HepG2 (cell line): ENCODE measurements around the gene QPCT. TPM values are rescaled to one million over a fixed set of nuclear protein-coding genes. Genes with fewer than 3 reads are reported as not detected.

ENCODE experiments used
- CC2D1A ChIP-seq: sonication (generic); formaldehyde crosslinking; IDR thresholded peaks from 2 replicates; pipeline ENCODE4 v1.8.1; 2023; ENCODE audit warnings: mild to moderate bottlenecking, missing genetic modification reagents
- FOXK1 ChIP-seq: sonication (generic); formaldehyde crosslinking; IDR thresholded peaks from 2 replicates; pipeline ENCODE4 v1.4.0; 2020; ENCODE audit warnings: low read depth, missing genetic modification reagents, borderline replicate concordance
- FOXP4 ChIP-seq: sonication (generic); formaldehyde crosslinking; IDR thresholded peaks from 2 replicates; pipeline ENCODE4 v1.4.0; 2020; ENCODE audit warnings: missing genetic modification reagents
- HES4 ChIP-seq: sonication (generic); formaldehyde crosslinking; IDR thresholded peaks from 2 replicates; pipeline ENCODE4 v1.9.0; 2021; ENCODE audit warnings: mild to moderate bottlenecking, missing genetic modification reagents, borderline replicate concordance
- NAIF1 ChIP-seq: sonication (generic); formaldehyde crosslinking; IDR thresholded peaks from 2 replicates; pipeline ENCODE4 v1.5.0; 2020; ENCODE audit warnings: mild to moderate bottlenecking, missing genetic modification reagents, borderline replicate concordance
- NCOA5 ChIP-seq: sonication (generic); formaldehyde crosslinking; IDR thresholded peaks from 2 replicates; pipeline ENCODE4 v1.4.0; 2020; ENCODE audit warnings: missing genetic modification reagents
- NR1H2 ChIP-seq: sonication (generic); formaldehyde crosslinking; IDR thresholded peaks from 2 replicates; pipeline ENCODE4 v1.8.1; 2022; ENCODE audit warnings: low read depth, missing genetic modification reagents, borderline replicate concordance
- POLR2A ChIP-seq, 2 experiments: IDR thresholded peaks; 2 replicates each; pipeline ENCODE4 v1.6.1; 2011; ENCODE audit warnings: low read depth in 2 of 2, low read length in 2 of 2, mild to moderate bottlenecking in 1 of 2, moderate library complexity in 1 of 2; ENCODE audit not compliant: insufficient read depth in 1 of 2
- RNF2 ChIP-seq: fragments of 450-650 bp; conservative IDR thresholded peaks from 2 replicates; pipeline ENCODE4 v1.6.1; 2016; ENCODE audit warnings: low read depth
- SMYD3 ChIP-seq: sonication (generic); formaldehyde crosslinking; IDR thresholded peaks from 2 replicates; pipeline ENCODE4 v1.8.1; 2023; ENCODE audit warnings: mild to moderate bottlenecking, missing genetic modification reagents
- SOX13 ChIP-seq, 3 experiments: fragments of 450-650 bp in 1 of 3; sonication (generic) in 1 of 3; formaldehyde crosslinking in 1 of 3; IDR thresholded peaks in 2 of 3; conservative IDR thresholded peaks in 1 of 3; 2 replicates each; pipeline versions ENCODE4 v1.5.0 to v1.6.1; 2016 to 2020; ENCODE audit warnings: antibody characterized with exemption in 1 of 3, mild to moderate bottlenecking in 1 of 3, missing compliant biosample characterization in 1 of 3, missing genetic modification reagents in 1 of 3, moderate library complexity in 1 of 3
- THYN1 ChIP-seq: sonication (generic); formaldehyde crosslinking; IDR thresholded peaks from 2 replicates; pipeline ENCODE4 v1.8.1; 2023; ENCODE audit warnings: low read depth, mild to moderate bottlenecking, moderate library complexity, missing genetic modification reagents, borderline replicate concordance
- ZFP37 ChIP-seq: sonication (generic); formaldehyde crosslinking; IDR thresholded peaks from 2 replicates; pipeline ENCODE4 v1.4.0; 2020; ENCODE audit warnings: missing genetic modification reagents, borderline replicate concordance
- ZIK1 ChIP-seq: sonication (generic); formaldehyde crosslinking; IDR thresholded peaks from 2 replicates; pipeline ENCODE4 v1.5.0; 2020; ENCODE audit warnings: mild to moderate bottlenecking, low read depth, missing genetic modification reagents, borderline replicate concordance
- ZNF703 ChIP-seq: sonication (generic); formaldehyde crosslinking; IDR thresholded peaks from 2 replicates; pipeline ENCODE4 v1.5.1; 2020; ENCODE audit warnings: missing genetic modification reagents, mild to moderate bottlenecking, moderate library complexity, borderline replicate concordance
- ZNF83 ChIP-seq: sonication (generic); formaldehyde crosslinking; IDR thresholded peaks from 2 replicates; pipeline ENCODE4 v1.4.0; 2020; ENCODE audit warnings: missing genetic modification reagents, mild to moderate bottlenecking, borderline replicate concordance
- polyA plus RNA-seq, 8 experiments: library from polyadenylated mRNA; depleted of rRNA in 3 of 8; stranded (reverse) in 7 of 8; unstranded in 1 of 8; fragments of >200 nt; fragmentation: Illumina TruSeq in 4 of 8; extraction: Trizol in 4 of 8; gene quantifications; 2 replicates each; pipeline versions ENCODE4 v1.2.1 to v1.2.3, GENCODE V29; 2011 to 2016; ENCODE audit warnings: low read depth in 4 of 8, missing spikeins in 1 of 8, mixed read lengths in 1 of 8; ENCODE audit not compliant: insufficient read depth in 1 of 8
- total RNA-seq, 5 experiments: library from RNA; depleted of rRNA; stranded (reverse); fragments of >200 nt; fragmentation: Illumina TruSeq; extraction: Trizol; gene quantifications; 2 replicates each; pipeline ENCODE4 v1.2.3, GENCODE V29; 2016; ENCODE audit warnings: low read depth in 1 of 5
- TF ChIP-seq, protein P1 (sequence below): sonication (generic); formaldehyde crosslinking; IDR thresholded peaks from 2 replicates; pipeline ENCODE4 v1.4.0; 2020; ENCODE audit warnings: missing genetic modification reagents
- TF ChIP-seq, protein P2 (sequence below): conservative IDR thresholded peaks from 2 replicates; pipeline ENCODE4 v1.6.1; 2018; ENCODE audit warnings: missing genetic modification reagents

The QPCT gene
- total and polyA plus RNA-seq, 2 of the 13 experiments (the other 11 are each of a cell fraction or from before 2014, with no cell fraction given), result 0.77 to 1.2 TPM

- TF ChIP-seq FOXK1 (CRISPR knock-in tag) (no peak), SMYD3 (CRISPR knock-in tag) (no peak), RNF2 (no peak), ZNF83 (CRISPR knock-in tag) (no peak), FOXP4 (CRISPR knock-in tag) (0 out of 2 replicates have a peak, but pooled peaks have one; percentile 12), CC2D1A (CRISPR knock-in tag) (no peak), ZFP37 (no peak), ZNF703 (no peak), SOX13 (IDR thresholded peaks at IDR 0.05) (no peak), SOX13 (CRISPR knock-in tag; conservative IDR thresholded peaks at IDR 0.05 in 1 of 2, IDR thresholded peaks at IDR 0.05 in 1 of 2) (no peak), NR1H2 (CRISPR knock-in tag) (no peak), NAIF1 (no peak), ZIK1 (CRISPR knock-in tag) (no peak), NCOA5 (CRISPR knock-in tag) (no peak), HES4 (CRISPR knock-in tag) (no peak), POLR2A (IDR thresholded peaks at IDR 0.05; ENCODE audit: insufficient read depth in 1 of 2, low read depth in 2 of 2, low read length in 2 of 2) (peak in 1 of 2 experiments; percentile 41; a peak in 2 of 4 replicates), THYN1 (CRISPR knock-in tag) (no peak)
- TF ChIP-seq, protein P1, sequence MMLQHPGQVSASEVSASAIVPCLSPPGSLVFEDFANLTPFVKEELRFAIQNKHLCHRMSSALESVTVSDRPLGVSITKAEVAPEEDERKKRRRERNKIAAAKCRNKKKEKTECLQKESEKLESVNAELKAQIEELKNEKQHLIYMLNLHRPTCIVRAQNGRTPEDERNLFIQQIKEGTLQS, result no peak
- TF ChIP-seq, protein P2, sequence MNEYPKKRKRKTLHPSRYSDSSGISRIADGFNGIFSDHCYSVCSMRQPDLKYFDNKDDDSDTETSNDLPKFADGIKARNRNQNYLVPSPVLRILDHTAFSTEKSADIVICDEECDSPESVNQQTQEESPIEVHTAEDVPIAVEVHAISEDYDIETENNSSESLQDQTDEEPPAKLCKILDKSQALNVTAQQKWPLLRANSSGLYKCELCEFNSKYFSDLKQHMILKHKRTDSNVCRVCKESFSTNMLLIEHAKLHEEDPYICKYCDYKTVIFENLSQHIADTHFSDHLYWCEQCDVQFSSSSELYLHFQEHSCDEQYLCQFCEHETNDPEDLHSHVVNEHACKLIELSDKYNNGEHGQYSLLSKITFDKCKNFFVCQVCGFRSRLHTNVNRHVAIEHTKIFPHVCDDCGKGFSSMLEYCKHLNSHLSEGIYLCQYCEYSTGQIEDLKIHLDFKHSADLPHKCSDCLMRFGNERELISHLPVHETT (CRISPR knock-in tag), result 0 out of 2 replicates have a peak, but pooled peaks have one; percentile 12
Measured at GRCh38 chr2:37323781-37324535, 20.5 kb upstream of the QPCT start (continued).
